ENCODE results near the gene HIGD1C. TPM values are rescaled to one million over a fixed set of nuclear protein-coding genes. Genes with fewer than 3 reads are reported as not detected.
"Not testable (repeated sequence)": the region's sequence is repeated elsewhere in the genome, so short reads cannot be mapped to it uniquely, and the experiment has no call there.

Gene HIGD1C
- total and polyA plus RNA-seq, 4 donors: not detected

DNA sequence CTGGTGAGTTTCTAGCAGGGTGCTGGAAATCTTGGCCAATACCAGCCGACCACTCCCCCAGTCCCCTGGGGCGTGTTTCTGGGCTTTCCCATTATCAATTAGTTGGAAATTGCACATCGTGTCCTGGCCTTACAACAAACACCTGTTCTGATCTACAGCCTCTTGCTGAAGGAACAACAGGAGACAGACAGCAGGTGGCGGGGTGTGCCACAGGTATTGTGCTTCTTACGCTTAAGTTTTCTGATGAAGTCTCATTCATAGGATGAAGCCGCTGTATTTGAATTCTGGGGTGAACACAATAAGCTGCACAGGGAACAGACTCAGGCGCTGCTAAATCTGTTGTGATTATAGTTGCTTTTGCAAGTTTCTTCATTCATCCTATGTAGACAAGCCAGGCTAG lies 703 bp downstream of the HIGD1C start:
- Histone ChIP-seq H3K27ac (ENCODE audit: low read depth in 1 of 2, low read length in 1 of 2) (no peak overlapping the region), H3K36me3 (ENCODE audit: control insufficient read depth in 4 of 4, insufficient read depth in 4 of 4, low read length in 4 of 4) (peaks cover 0 to 2% (median 0%) of the 10 kb centered on the region in 4 donors), H3K4me3 (no peak overlapping the region), H3K9ac (ENCODE audit: insufficient read depth in 1 of 2, low read length in 2 of 2) (no peak overlapping the region), H3K4me1 (ENCODE audit: control insufficient read depth in 5 of 5, insufficient read depth in 5 of 5, low read length in 5 of 5) (peaks cover 0 to 7% (median 0%) of the 10 kb centered on the region in 5 donors), H3K9me3 (ENCODE audit: control insufficient read depth in 4 of 4, insufficient read depth in 3 of 4, low read length in 3 of 4) (no peaks in the 10 kb centered on the region), H3K27me3 (ENCODE audit: control insufficient read depth in 3 of 3, insufficient read depth in 3 of 3, low read length in 2 of 3) (no peaks in the 10 kb centered on the region)
- 84 to 92% methylated on average over 7 of the region's 7 CpGs for WGBS, 2 donors
- no peak for DNase-seq
- no peak for ATAC-seq (ENCODE audit: insufficient read depth, low FRiP score)
- TF ChIP-seq, protein P1, sequence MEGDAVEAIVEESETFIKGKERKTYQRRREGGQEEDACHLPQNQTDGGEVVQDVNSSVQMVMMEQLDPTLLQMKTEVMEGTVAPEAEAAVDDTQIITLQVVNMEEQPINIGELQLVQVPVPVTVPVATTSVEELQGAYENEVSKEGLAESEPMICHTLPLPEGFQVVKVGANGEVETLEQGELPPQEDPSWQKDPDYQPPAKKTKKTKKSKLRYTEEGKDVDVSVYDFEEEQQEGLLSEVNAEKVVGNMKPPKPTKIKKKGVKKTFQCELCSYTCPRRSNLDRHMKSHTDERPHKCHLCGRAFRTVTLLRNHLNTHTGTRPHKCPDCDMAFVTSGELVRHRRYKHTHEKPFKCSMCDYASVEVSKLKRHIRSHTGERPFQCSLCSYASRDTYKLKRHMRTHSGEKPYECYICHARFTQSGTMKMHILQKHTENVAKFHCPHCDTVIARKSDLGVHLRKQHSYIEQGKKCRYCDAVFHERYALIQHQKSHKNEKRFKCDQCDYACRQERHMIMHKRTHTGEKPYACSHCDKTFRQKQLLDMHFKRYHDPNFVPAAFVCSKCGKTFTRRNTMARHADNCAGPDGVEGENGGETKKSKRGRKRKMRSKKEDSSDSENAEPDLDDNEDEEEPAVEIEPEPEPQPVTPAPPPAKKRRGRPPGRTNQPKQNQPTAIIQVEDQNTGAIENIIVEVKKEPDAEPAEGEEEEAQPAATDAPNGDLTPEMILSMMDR (IDR thresholded peaks at IDR 0.05; ENCODE audit: control extremely low read depth, extremely low read depth): no peak

DNA sequence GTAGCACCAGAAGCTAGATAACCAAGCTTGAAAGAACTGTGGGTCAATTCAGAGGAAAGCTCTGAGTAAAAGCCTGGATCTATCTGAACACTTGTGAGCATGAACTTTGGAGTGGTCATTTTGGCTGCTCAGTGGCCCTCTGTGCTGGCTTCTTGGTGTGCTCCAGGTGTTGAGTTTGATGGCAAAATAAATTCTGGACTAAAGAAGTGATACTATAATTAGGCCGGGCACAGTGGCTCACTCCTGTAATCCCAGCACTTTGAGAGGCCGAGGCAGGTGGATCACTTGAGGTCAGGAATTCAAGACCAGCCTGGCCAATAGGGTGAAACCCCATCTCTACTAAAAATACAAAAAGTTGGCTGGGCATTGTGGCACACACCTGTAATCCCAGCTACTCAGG lies 2.4 kb downstream of the HIGD1C start:
- WGBS, 2 donors: 89 to 92% methylated on average over 2 of the region's 2 CpGs
- not testable (repeated sequence) for H3K36me3 ChIP-seq (ENCODE audit: control insufficient read depth in 4 of 4, insufficient read depth in 4 of 4, low read length in 4 of 4); H3K27ac ChIP-seq (ENCODE audit: low read depth in 1 of 2, low read length in 1 of 2); H3K4me3 ChIP-seq; H3K9me3 ChIP-seq (ENCODE audit: control insufficient read depth in 4 of 4, insufficient read depth in 3 of 4, low read length in 3 of 4); H3K9ac ChIP-seq (ENCODE audit: insufficient read depth in 1 of 2, low read length in 2 of 2); ATAC-seq (ENCODE audit: insufficient read depth, low FRiP score); H3K27me3 ChIP-seq (ENCODE audit: control insufficient read depth in 3 of 3, insufficient read depth in 3 of 3, low read length in 2 of 3); H3K4me1 ChIP-seq (ENCODE audit: control insufficient read depth in 5 of 5, insufficient read depth in 5 of 5, low read length in 5 of 5); DNase-seq

DNA sequence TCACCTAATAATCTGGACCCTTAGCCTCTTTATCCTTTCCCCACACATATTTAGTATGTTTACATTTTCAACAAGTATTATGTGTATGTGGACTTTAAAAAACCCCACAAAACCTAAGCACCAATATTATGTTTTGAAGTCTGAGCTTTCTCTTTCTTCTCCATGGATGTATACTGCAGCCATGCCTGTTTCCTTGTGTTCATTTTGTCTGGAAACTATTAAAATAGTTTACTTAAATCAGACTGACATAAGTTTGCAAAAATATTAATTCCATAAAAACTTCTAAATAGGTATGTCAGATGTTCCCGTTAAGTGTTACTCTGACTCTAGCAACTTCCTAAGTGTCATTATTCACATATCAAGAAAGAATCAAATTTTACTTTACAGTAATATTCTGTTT lies 2.9 kb downstream of the HIGD1C start:
- Histone ChIP-seq H3K9me3 (ENCODE audit: control insufficient read depth in 4 of 4, insufficient read depth in 3 of 4, low read length in 3 of 4) (no peaks in the 10 kb centered on the region), H3K4me3 (no peak overlapping the region), H3K27ac (ENCODE audit: low read depth in 1 of 2, low read length in 1 of 2) (no peak overlapping the region), H3K36me3 (ENCODE audit: control insufficient read depth in 4 of 4, insufficient read depth in 4 of 4, low read length in 4 of 4) (peaks cover 0 to 2% (median 0%) of the 10 kb centered on the region in 4 donors), H3K27me3 (ENCODE audit: control insufficient read depth in 3 of 3, insufficient read depth in 3 of 3, low read length in 2 of 3) (no peaks in the 10 kb centered on the region), H3K9ac (ENCODE audit: insufficient read depth in 1 of 2, low read length in 2 of 2) (no peak overlapping the region), H3K4me1 (ENCODE audit: control insufficient read depth in 5 of 5, insufficient read depth in 5 of 5, low read length in 5 of 5) (peaks cover 0 to 7% (median 0%) of the 10 kb centered on the region in 5 donors)
- ATAC-seq (ENCODE audit: insufficient read depth, low FRiP score) (no peak), DNase-seq (no peak)
- TF ChIP-seq, protein P1 (IDR thresholded peaks at IDR 0.05; ENCODE audit: control extremely low read depth, extremely low read depth): no peak
- 89 to 90% methylated on average over 1 of the region's 1 CpG for WGBS, 2 donors

DNA sequence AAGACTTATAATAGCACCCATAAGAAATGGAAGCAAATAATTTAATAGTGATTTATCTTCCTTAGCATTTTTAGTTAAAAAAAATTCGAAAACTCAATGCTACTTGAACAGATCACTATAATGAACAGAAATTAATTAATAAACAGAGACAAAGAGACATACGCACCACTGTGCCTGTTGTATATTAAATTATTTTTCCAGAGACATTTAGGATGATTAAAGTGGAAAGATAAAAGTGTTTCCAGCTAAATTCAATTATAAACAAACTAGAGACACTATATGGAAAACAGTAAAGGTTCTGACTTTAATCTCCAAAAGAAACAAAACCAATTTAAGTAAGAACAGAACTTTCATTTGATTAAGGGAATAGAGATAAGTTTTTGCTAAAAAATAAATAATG lies 3.4 kb downstream of the HIGD1C start:
- Histone ChIP-seq H3K4me3 (no peak overlapping the region), H3K27me3 (ENCODE audit: control insufficient read depth in 3 of 3, insufficient read depth in 3 of 3, low read length in 2 of 3) (no peaks in the 10 kb centered on the region), H3K9me3 (ENCODE audit: control insufficient read depth in 4 of 4, insufficient read depth in 3 of 4, low read length in 3 of 4) (no peaks in the 10 kb centered on the region), H3K4me1 (ENCODE audit: control insufficient read depth in 5 of 5, insufficient read depth in 5 of 5, low read length in 5 of 5) (peaks cover 0 to 7% (median 0%) of the 10 kb centered on the region in 5 donors), H3K27ac (ENCODE audit: low read depth in 1 of 2, low read length in 1 of 2) (no peak overlapping the region), H3K9ac (ENCODE audit: insufficient read depth in 1 of 2, low read length in 2 of 2) (no peak overlapping the region), H3K36me3 (ENCODE audit: control insufficient read depth in 4 of 4, insufficient read depth in 4 of 4, low read length in 4 of 4) (peaks cover 0 to 2% (median 0%) of the 10 kb centered on the region in 4 donors)
- DNase-seq (no peak), ATAC-seq (ENCODE audit: insufficient read depth, low FRiP score) (no peak)
- 70 to 91% methylated on average over 2 of the region's 2 CpGs for WGBS, 2 donors
- TF ChIP-seq, protein P1 (IDR thresholded peaks at IDR 0.05; ENCODE audit: control extremely low read depth, extremely low read depth): no peak
